K562 (cell line): Measurements from ENCODE around the gene RPS27. TPM values are rescaled to one million over a fixed set of nuclear protein-coding genes. Genes with fewer than 3 reads are reported as not detected.

Source experiments
- ATF4 ChIP-seq: fragments of 450-650 bp; formaldehyde crosslinking; IDR thresholded peaks from 2 replicates; pipeline ENCODE4 v1.4.0; 2022; ENCODE audit warnings: mild to moderate bottlenecking, moderate library complexity
- DDX20 ChIP-seq: fragments of 450-650 bp; IDR thresholded peaks from 2 replicates; pipeline ENCODE4 v1.6.1; 2016; ENCODE audit warnings: missing genetic modification characterization, low read depth, mild to moderate bottlenecking, missing compliant biosample characterization, moderate library complexity
- DNMT1 ChIP-seq: fragments of 450-650 bp; IDR thresholded peaks from 2 replicates; pipeline ENCODE4 v1.6.1; 2016; ENCODE audit warnings: antibody characterized with exemption, mild to moderate bottlenecking
- EHMT2 ChIP-seq: fragments of 450-650 bp; IDR thresholded peaks from 2 replicates; pipeline ENCODE4 v1.6.1; 2018; ENCODE audit warnings: antibody characterized with exemption
- ERF ChIP-seq: fragments of 450-650 bp; formaldehyde crosslinking; IDR thresholded peaks from 2 replicates; pipeline ENCODE4 v1.4.0; 2020; ENCODE audit warnings: mild to moderate bottlenecking, mixed read lengths
- FOXJ3 ChIP-seq: sonication (generic); formaldehyde crosslinking; IDR thresholded peaks from 2 replicates; pipeline ENCODE4 v1.4.0; 2020; ENCODE audit warnings: mild to moderate bottlenecking, missing genetic modification reagents
- FOXP1 ChIP-seq: sonication (generic); formaldehyde crosslinking; IDR thresholded peaks from 2 replicates; pipeline ENCODE4 v1.8.0; 2022; ENCODE audit warnings: mild to moderate bottlenecking, missing genetic modification reagents
- GATA2 ChIP-seq: sonication (generic); formaldehyde crosslinking; IDR thresholded peaks from 2 replicates; pipeline ENCODE4 v1.4.0; 2020; ENCODE audit warnings: mild to moderate bottlenecking, missing genetic modification reagents
- HMBOX1 ChIP-seq: sonication (generic); IDR thresholded peaks from 2 replicates; pipeline ENCODE4 v1.6.1; 2016
- MITF ChIP-seq: IDR thresholded peaks from 2 replicates; pipeline ENCODE4 v1.6.1; 2014; ENCODE audit warnings: antibody characterized with exemption
- PHB2 ChIP-seq: fragments of 450-650 bp; IDR thresholded peaks from 2 replicates; pipeline ENCODE4 v1.6.1; 2017; ENCODE audit warnings: low read depth
- PHTF2 ChIP-seq: fragments of 250-450 bp; sonication (Bioruptor Pico); IDR thresholded peaks from 2 replicates; pipeline ENCODE4 v1.5.0; 2021; ENCODE audit warnings: mild to moderate bottlenecking
- PPARD ChIP-seq: fragments of 250-450 bp; sonication (Bioruptor Pico); IDR thresholded peaks from 2 replicates; pipeline ENCODE4 v1.8.0; 2022; ENCODE audit warnings: inconsistent platforms, mild to moderate bottlenecking, moderate library complexity
- RBM25 ChIP-seq: fragments of 200-400 bp; formaldehyde crosslinking; IDR thresholded peaks from 2 replicates; pipeline ENCODE4 v1.6.1; 2018; ENCODE audit warnings: low read length, low read depth, moderate library complexity; ENCODE audit not compliant: severe bottlenecking
- RREB1 ChIP-seq: fragments of 250-450 bp; sonication (Bioruptor Pico); IDR thresholded peaks from 2 replicates; pipeline ENCODE4 v1.4.0; 2020
- SETDB1 ChIP-seq: IDR thresholded peaks from one replicate; pipeline ENCODE4 v1.6.1; 2012; ENCODE audit warnings: low read length, control low read depth, inconsistent platforms
- SPI1 ChIP-seq: IDR thresholded peaks from 2 replicates; pipeline ENCODE4 v1.6.1; 2011; ENCODE audit warnings: low read depth, low read length, control low read depth, borderline replicate concordance
- SREBF2 ChIP-seq: sonication (generic); formaldehyde crosslinking; IDR thresholded peaks from 2 replicates; pipeline ENCODE4 v1.4.0; 2020; ENCODE audit warnings: mild to moderate bottlenecking, missing genetic modification reagents
- ZBTB8A ChIP-seq: fragments of 450-650 bp; IDR thresholded peaks from 2 replicates; pipeline ENCODE4 v1.6.1; 2018; ENCODE audit warnings: mild to moderate bottlenecking, moderate library complexity; ENCODE audit not compliant: partially characterized antibody
- ZNF551 ChIP-seq: fragments of 250-450 bp; sonication (Bioruptor Pico); IDR thresholded peaks from 2 replicates; pipeline ENCODE4 v1.5.0; 2021; ENCODE audit warnings: mild to moderate bottlenecking, moderate library complexity
- ZNF586 ChIP-seq: fragments of 450-650 bp; formaldehyde crosslinking; conservative IDR thresholded peaks from 2 replicates; pipeline ENCODE4 v1.4.0; 2020; ENCODE audit warnings: mild to moderate bottlenecking, moderate library complexity
- polyA plus RNA-seq, 8 experiments: library from polyadenylated mRNA; depleted of rRNA in 4 of 8; stranded (reverse) in 5 of 8; unstranded in 3 of 8; fragments of >200 nt; fragmentation: Nextera tagmentation in 2 of 8; fragmentation: Illumina TruSeq in 1 of 8; extraction: Ambion mirVana in 2 of 8; extraction: Trizol in 1 of 8; gene quantifications; 2 replicates each; pipeline versions ENCODE4 v1.2.1 to v1.2.3, GENCODE V29; 2011 to 2014; ENCODE audit warnings: inconsistent platforms in 1 of 8, missing spikeins in 1 of 8
- total RNA-seq, 7 experiments: library from RNA; depleted of rRNA in 6 of 7; stranded (reverse); fragments of >200 nt in 6 of 7; fragmentation: Illumina TruSeq in 2 of 7; extraction: Trizol in 2 of 7; gene quantifications; 2 replicates each; pipeline versions ENCODE4 v1.2.1 to v1.2.3, GENCODE V29; 2011 to 2021; ENCODE audit warnings: low replicate concordance in 1 of 7

Gene RPS27
- total and polyA plus RNA-seq, 9 of the 15 experiments (the other 6 are each of a cell fraction or from before 2014, with no cell fraction given): 2,091 to 9,377 (median 6,706) TPM

- no peak for TF ChIP-seq RREB1 (CRISPR knock-in tag)
- no peak for TF ChIP-seq ZBTB8A
- no peak for TF ChIP-seq GATA2
- no peak for TF ChIP-seq DNMT1
- no peak for TF ChIP-seq SETDB1
- TF ChIP-seq RBM25: no peak
- TF ChIP-seq DDX20: no peak
- no peak for TF ChIP-seq HMBOX1
- no peak for TF ChIP-seq SREBF2 (CRISPR knock-in tag)
- TF ChIP-seq FOXJ3: no peak
- TF ChIP-seq ZNF551 (CRISPR knock-in tag): no peak
- no peak for TF ChIP-seq PHB2
- no peak for TF ChIP-seq EHMT2
- TF ChIP-seq SPI1: no peak
- TF ChIP-seq PHTF2 (CRISPR knock-in tag): no peak
- peak; percentile 79 for TF ChIP-seq FOXP1 (CRISPR knock-in tag)
- TF ChIP-seq MITF: no peak
- peak; percentile 66; the same call in 1 of the 2 replicates for TF ChIP-seq ATF4
- TF ChIP-seq PPARD: no peak
- no peak for TF ChIP-seq ZNF586
- TF ChIP-seq ERF (CRISPR knock-in tag): 0 out of 2 replicates have a peak, but pooled peaks have one; percentile 62
Measured at GRCh38 chr1:153958111-153958960, 32.2 kb upstream of the RPS27 start, which contains the start of gene CRTC2 (continued).
